NB4 (cell line): ENCODE results near the gene SEL1L3.

Experiments
- DNase-seq: peaks from one replicate; pipeline ENCODE4 v3.0.0; 2010; ENCODE audit warnings: low read depth
- H3K4me3 ChIP-seq: one replicate; pipeline ENCODE4 v1.5.1; 2011; ENCODE audit warnings: mild to moderate bottlenecking, low read depth, low read length, moderate library complexity
- CTCF ChIP-seq: IDR thresholded peaks from one replicate; pipeline ENCODE4 v1.5.1; 2012; ENCODE audit warnings: low read depth, low read length
- MAX ChIP-seq: IDR thresholded peaks from 2 replicates; pipeline ENCODE4 v1.6.1; 2011; ENCODE audit warnings: low read depth, low read length
- MYC ChIP-seq: IDR thresholded peaks from 2 replicates; pipeline ENCODE4 v1.6.1; 2011; ENCODE audit warnings: low read depth, low read length
- POLR2A ChIP-seq: IDR thresholded peaks from 2 replicates; pipeline ENCODE4 v1.6.1; 2011; ENCODE audit warnings: mild to moderate bottlenecking; ENCODE audit not compliant: insufficient read length; ENCODE audit errors: extremely low read depth

Gene SEL1L3

GRCh38 chr4:25815586-25815985 is 47.2 kb downstream of the SEL1L3 start:
- no peak for DNase-seq
- no peak for TF ChIP-seq CTCF
- TF ChIP-seq POLR2A, result no peak
- TF ChIP-seq MAX, result no peak
- no peak for TF ChIP-seq MYC

GRCh38 chr4:25814301-25815136 is 48.3 kb downstream of the SEL1L3 start:
- TF ChIP-seq MAX (no peak), MYC (no peak), CTCF (no peak), POLR2A (no peak)
- DNase-seq, result no peak
- H3K4me3 ChIP-seq, result no peak overlapping the region

More at GRCh38 chr4:25815586-25815985, 47.2 kb downstream of the SEL1L3 start:
- no peak overlapping the region for H3K4me3 ChIP-seq

GRCh38 chr4:25813448-25814106 is 49.2 kb downstream of the SEL1L3 start:
- no peak for DNase-seq
- no peak overlapping the region for H3K4me3 ChIP-seq
- TF ChIP-seq CTCF (no peak), POLR2A (no peak), MYC (no peak), MAX (no peak)

DNA sequence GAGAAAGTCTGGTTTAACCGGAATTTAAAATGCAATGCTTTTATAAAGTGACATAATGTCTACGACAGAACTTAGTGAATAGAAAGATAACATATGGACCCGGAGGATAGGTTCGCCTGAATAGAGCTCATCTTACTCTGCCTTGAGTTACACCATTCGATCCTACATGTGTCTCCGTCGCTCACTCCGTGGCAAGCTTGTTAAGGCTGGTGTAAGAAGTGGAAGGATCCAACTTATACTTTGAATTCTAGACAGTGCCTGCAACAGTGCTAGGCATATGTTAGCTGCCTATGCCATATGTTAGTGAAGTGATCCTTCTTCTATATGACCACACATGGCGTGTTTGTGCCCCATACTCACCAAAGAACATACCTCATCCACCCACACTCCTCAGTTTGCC is 50.9 kb downstream of the SEL1L3 start:
- TF ChIP-seq MYC (no peak), CTCF (no peak), POLR2A (no peak), MAX (no peak)
- no peak overlapping the region for H3K4me3 ChIP-seq
- no peak for DNase-seq

DNA sequence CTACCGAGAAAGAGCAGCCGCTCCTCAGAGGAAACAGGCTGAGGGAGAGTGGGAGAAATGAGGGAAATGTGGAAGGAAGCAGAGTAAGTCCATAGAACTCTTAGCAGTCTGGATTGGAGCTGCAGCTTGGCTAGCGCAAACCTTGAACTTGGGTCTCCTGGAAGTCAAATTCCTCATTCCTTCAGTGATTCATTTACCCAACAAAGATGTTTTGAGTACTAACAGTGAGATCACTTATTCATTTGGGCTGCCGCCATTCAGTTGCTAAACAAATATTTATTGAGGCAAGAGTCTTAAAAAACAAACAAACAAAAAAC is 51.5 kb downstream of the SEL1L3 start:
- TF ChIP-seq CTCF (no peak), POLR2A (no peak), MAX (no peak), MYC (no peak)
- DNase-seq, result no peak

More for the DNA sequence above, 51.5 kb downstream of the SEL1L3 start:
- no peak overlapping the region for H3K4me3 ChIP-seq
